ENCODE data around the gene ZNF654.
"Not testable (repeated sequence)": the region's sequence is repeated elsewhere in the genome, so short reads cannot be mapped to it uniquely, and the experiment has no call there.

The ZNF654 gene

DNA sequence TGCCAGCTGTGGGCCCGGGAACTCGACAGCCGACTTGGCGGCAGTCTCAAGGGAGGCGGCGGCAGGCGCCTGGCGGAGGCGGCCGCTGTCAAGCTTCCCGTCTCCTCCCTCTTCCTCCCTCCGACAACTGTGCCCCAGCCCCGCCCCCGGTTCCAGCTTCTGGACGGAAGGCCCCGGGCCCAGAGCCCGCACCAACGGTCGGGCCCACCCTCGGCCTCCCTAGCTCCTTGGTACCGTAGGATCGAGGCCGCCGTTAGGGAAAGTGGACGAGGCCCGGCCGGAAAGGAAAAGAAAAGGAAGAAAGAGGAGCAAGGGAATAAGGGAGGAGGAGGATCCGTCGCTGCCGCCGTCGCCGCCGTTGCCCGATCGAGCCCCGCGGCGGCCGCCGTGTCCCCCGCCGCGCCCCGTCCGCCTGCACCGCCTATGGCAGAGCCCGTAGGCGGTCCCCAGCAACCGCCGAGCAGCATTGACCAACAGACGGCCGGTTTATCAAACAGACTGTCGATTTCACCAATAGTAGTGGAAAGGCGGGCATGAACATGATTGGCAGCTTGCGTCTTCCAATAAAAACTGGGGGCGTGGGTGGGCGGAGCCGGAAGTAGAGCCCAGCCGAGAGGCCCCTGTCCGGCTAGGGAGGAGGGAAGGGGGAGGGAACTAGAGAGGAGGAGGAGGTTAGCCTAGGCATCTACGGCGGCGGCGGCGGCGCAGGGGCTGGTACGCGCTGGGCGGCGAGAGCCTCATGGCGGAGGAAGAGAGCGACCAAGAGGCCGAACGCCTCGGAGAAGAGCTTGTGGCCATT is at the start of gene ZNF654, which contains the start of gene CGGBP1:
ZNF654 (plus strand) TSS at position 675 of the 799 bp plus-strand sequence; CDS start at position 740, 65 bp downstream.
CGGBP1 (minus strand) TSS at position 425 of the 799 bp plus-strand sequence. CDS start 3,029 bp downstream, outside the sequence.
- in situ Hi-C loops (cut with MboI; ENCODE audit: low pct_unique_long_range_greater_than_20kb, low sequenced_read_pairs): no loop called here
- DNase-seq: peak; percentile 99

DNA sequence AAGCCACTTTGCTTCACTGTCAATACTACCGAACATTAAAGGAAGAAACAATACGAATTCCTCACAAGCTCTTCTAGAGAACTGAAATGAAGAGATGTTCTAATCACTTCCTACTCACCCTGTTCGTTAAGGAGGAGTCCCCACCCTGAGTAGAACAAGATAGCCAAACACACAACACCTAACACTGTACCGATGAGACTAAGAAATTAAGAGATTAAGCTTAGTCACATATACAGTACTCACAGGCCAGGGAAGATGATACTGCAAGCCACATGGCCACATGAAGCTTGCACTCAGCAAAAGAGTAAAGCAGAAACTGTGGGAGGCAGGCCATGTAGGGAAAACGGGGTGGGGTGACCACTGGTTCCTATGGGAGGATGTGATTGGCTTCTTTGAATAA is 48.2 kb upstream of the ZNF654 start:
- in situ Hi-C loops (cut with MboI; ENCODE audit: low pct_unique_long_range_greater_than_20kb, low sequenced_read_pairs): no loop called here
- no peak for DNase-seq

DNA sequence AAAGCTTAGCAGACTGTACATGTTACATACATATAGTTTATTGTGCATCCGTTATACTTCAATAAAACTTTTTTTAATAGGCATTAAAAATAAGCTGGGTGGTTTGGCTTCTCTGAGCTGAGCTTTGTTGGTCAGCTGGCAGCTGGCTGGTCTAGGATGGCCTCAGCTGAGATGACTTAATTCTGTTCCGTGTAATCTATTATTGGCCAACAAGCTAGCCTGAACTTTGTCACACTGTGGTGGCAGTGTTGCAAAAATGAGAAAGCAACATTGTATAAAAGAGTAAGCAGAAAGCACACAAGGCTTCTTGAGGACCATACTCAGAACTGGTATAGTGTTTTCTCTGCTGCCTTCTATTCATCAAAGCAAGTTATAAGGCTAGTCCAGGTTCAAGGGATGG is 45.5 kb upstream of the ZNF654 start:
- DNase-seq: no peak
- in situ Hi-C loops (cut with MboI; ENCODE audit: low pct_unique_long_range_greater_than_20kb, low sequenced_read_pairs): no loop called here

DNA sequence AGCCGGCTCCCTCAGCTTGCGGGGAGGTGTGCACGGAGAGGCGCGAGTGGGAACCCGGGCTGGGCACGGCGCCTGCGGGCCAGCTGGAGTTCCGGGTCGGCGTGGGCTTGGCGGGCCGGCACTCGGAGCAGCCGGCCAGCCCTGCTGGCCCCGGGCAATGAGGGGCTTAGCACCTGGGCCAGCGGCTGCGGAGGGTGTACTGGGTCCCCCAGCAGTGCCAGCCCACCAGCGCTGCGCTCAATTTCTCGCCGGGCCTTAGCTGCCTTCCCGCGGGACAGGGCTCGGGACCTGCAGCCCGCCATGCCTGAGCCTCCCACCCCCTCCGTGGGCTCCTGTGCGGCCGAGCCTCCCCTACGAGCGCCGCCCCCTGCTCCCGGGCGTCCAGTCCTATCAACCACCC is 43.4 kb upstream of the ZNF654 start:
- DNase-seq; in situ Hi-C loops (cut with MboI; ENCODE audit: low pct_unique_long_range_greater_than_20kb, low sequenced_read_pairs): not testable (repeated sequence)

DNA sequence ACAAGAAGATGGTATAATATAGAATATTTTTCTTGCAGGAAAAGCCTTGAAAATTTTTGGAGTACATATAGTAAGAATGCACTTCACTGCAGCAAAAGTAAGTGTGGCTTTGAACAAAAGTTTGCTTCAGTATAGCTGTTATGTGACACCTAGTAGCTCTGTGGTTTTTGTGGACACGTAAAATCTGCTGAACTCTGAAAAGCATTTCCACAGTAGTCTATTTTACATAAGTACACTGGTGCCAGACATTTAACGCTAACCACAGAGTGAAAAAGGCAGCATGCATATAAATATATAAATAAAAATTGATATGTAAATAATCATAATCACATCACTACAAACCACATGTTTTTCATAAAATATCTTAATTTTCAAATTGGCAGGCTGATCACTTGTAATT is 40.0 kb upstream of the ZNF654 start:
- DNase-seq: peak; percentile 27
- in situ Hi-C loops (cut with MboI; ENCODE audit: low pct_unique_long_range_greater_than_20kb, low sequenced_read_pairs): no loop called here

DNA sequence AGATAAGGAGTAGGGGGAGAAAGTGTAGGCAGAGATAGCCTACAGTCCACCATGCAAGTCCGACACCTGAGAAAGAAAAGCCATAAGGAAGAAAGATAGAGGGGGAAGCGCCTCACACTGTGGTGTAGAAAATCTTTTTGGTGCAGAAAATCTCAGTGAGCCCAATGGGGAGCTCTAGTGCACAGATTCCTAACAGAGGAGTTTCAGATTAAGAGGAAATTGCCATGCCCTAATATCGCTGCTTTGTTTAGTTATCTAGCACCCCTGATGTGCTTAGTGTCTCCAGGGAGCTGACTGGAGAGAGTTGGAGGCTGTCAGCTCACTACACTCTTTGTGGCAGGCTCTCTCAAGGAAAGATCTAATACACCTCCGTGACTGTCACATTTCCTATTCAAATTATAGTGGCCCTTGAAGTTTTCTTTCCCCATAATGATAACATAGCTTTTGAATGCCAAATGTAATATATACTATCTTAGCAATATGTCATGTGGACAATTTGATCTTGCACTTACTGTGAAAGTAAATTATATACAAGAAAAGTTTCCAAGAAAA is 34.0 kb upstream of the ZNF654 start:
- no peak for DNase-seq
- in situ Hi-C loops (cut with MboI; ENCODE audit: low pct_unique_long_range_greater_than_20kb, low sequenced_read_pairs): no loop called here

DNA sequence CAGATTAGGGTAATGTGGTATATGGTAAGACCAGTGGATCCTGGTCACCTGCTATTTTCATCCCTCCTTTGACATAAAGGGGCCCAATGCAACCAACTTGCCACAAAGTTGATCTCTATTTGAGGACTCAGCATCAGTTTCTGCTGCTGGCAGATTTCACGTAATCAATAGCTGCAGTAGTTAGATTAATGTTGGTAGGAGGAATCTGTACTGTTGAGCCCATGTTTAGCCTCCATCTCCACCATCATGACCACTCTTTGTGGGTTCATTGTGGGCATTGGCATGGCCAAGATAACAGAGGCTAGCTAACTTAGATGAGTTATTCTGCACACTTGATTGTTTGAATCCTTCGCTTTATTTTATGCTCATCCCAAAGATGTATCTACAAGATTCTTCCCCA is 30.2 kb upstream of the ZNF654 start:
- in situ Hi-C loops (cut with MboI; ENCODE audit: low pct_unique_long_range_greater_than_20kb, low sequenced_read_pairs): no loop called here
- no peak for DNase-seq

DNA sequence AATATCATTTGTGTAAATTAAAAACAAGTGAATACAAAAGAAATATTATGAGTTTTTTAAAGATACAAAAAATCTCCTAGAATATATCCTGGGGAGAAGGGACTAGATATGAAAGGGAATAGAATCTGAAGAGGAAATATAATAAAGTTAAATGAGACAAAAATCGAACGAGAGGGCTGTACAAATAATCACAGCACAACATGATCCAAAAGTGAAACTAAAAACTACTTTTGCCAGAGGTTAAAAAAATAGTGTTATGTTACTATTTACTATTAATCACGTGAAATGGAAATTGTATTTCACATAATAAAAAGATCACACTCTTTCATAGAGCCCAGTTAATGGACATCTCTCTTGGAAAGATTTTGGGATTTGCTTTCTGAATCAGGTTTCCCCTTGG is 28.8 kb upstream of the ZNF654 start:
- in situ Hi-C loops (cut with MboI; ENCODE audit: low pct_unique_long_range_greater_than_20kb, low sequenced_read_pairs): no loop called here
- DNase-seq: no peak

DNA sequence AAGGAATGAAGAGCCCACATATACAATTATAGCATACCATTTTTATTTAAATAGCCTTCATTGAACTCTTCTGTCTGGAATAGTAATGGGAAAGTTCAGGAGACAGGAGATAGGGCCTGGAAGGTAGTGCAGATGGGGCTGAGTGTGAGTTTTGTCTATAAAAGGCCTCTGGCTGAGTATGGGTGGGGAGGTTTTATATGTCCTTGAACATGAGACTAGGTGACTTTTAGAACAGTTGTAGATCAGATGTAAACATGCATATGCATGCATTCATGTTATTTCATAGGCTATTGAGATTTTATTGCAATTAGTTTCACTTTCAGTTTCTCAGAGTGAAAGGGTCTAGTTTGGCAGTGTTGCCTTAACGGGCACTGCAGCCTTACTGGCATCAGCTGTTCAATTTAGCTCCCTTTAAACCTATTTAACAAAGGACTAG is 27.4 kb upstream of the ZNF654 start:
- in situ Hi-C loops (cut with MboI; ENCODE audit: low pct_unique_long_range_greater_than_20kb, low sequenced_read_pairs): no loop called here
- peak; percentile 52 for DNase-seq

DNA sequence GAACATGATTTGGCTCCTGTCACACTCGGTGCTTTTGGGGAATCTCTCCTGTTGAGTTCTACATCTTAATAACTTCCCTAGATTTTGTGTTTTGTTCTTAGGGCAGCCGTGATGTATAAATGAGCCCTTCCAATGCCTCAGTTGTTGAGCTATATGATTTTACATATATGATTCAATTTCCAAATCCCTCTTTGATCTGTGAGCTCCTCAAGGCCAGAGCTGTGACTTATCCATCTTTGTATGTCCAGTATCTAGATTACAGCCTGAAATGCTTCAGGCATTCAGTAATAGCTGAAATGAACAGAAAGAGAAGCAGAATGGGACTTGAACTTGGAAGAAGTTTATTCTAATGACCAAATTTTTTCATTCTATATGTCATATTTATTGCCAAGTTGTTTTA is 26.8 kb upstream of the ZNF654 start:
- no peak for DNase-seq
- in situ Hi-C loops (cut with MboI; ENCODE audit: low pct_unique_long_range_greater_than_20kb, low sequenced_read_pairs): no loop called here

DNA sequence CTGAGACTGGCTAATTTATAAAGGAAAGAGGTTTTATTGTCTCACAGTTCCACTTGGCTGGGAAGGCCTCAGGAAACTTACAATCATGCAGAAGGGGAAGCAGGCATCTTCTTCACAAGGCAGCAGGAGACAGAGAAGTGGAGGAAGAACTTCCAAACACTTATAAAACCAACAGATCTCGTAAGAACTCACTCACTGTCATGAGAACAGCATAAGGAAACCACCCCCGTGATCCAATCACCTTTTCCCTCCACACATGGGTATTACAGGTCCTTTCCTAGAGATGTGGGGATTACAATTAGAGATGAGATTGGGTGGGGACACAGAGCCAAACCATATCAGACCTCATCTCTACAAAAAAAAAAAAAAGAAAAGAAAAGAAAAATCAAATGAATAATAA is 26.0 kb upstream of the ZNF654 start:
- DNase-seq: no peak
- in situ Hi-C loops (cut with MboI; ENCODE audit: low pct_unique_long_range_greater_than_20kb, low sequenced_read_pairs): no loop called here

DNA sequence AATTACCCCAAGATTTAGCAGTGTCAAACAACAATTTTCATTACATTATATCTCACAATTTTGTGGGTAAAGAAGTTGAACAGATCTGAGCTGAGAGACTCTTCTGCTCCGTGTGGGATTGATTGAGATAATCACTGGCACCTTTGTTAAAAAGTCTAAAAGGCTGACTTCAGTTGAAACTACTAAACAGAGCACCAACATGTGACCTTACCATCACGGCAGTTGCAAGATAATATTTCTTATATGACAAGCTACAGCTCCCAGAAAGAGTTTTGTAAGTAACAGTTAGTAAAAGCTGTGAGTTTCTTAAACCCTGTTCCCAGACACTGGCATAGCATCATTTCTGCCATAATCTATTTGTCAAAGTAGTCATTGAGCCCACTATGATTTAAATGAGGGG is 25.2 kb upstream of the ZNF654 start:
- no peak for DNase-seq
- in situ Hi-C loops (cut with MboI; ENCODE audit: low pct_unique_long_range_greater_than_20kb, low sequenced_read_pairs): no loop called here

DNA sequence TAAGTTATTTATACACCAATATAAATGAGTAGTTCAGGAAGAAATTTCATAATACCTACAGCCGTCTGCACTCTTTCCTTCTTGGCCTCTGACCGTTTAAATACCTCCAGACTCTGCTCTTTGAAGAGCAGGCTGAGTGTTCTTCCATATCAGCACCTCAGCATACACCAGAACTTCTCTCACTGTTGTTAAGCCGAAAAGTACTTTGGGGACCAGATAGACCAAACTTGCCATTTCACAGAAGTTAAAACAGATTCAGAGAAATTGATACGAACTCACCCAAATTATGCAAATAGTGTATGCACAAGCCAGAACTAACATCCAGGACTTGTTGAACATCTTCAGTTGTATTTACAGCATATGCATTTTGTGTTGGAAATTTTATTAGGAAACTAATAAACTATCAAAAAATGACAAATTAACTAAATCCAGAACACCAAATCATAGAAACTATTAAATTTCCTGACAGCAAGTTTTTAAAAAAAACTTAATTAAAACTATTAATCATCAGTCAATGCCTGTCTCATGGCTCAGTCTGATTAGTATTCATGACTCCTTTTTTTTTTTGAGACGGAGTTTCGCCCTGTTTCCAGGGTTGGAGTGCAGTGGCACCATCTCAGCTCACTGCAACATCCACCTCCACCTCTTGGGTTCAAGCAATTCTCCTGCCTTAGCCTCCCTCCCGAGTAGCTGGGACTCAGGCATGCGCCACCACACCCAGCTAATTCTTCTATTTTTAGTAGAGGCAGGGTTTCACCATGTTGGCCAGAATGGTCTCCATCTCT is 24.4 kb upstream of the ZNF654 start:
- no peak for DNase-seq
- in situ Hi-C loops (cut with MboI; ENCODE audit: low pct_unique_long_range_greater_than_20kb, low sequenced_read_pairs): no loop called here

DNA sequence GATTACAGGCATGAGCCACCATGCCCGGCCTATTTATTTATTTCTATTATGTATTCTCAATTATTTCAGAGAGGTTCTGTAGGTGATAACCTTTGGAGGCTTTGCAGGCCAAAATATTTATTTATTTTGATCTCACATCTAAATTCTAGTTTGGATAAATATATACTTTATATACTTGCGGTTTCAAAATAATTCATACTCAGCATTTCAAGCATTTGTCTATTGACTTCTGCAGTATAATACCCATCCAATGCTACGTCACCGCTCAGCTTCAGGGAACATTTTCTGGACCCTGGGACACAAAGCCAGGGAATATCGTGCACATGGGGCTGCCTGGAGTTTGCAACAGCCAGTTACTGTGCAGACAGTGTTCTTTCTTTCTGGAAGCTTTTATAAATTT is 22.8 kb upstream of the ZNF654 start:
- no peak for DNase-seq
- in situ Hi-C loops (cut with MboI; ENCODE audit: low pct_unique_long_range_greater_than_20kb, low sequenced_read_pairs): no loop called here

DNA sequence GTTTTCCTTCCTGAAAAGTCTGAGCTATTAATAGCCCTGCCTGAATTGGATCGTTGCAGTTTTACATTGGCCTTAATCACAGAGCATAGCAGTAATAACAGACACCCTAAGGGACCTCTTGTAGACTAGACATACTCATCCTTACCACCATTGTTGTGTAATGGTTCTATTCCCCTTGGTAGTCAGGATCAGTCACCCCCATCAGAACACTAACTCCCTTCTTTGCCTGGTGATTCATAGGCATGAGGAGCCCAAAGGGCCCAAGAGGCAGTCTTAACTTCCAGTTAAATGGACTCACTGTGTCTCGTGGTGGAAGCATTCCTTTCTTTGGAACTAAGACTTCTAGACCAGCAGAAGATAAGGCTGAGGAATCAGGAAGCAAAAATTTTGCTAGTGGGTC is 20.5 kb upstream of the ZNF654 start:
- no peak for DNase-seq
- in situ Hi-C loops (cut with MboI; ENCODE audit: low pct_unique_long_range_greater_than_20kb, low sequenced_read_pairs): no loop called here

DNA sequence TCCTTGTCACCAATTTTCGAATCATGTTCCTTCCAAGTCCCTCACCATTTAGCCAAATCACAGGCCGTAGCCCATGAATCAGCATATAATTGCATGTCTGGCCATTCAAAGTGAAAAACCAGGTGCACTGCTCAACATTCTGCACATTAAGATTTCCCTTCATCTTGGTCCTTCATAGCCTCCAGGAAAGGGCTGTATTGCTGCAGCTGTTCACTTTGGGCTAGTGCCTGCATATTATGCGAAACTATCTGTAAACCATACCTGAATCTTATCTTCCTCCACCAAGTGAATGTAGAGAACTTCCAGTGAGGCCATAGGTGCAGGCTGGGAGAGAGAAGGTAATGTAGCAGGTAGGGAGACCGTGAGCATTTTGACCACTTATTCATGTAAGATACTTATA is 18.5 kb upstream of the ZNF654 start:
- in situ Hi-C loops (cut with MboI; ENCODE audit: low pct_unique_long_range_greater_than_20kb, low sequenced_read_pairs): no loop called here

DNA sequence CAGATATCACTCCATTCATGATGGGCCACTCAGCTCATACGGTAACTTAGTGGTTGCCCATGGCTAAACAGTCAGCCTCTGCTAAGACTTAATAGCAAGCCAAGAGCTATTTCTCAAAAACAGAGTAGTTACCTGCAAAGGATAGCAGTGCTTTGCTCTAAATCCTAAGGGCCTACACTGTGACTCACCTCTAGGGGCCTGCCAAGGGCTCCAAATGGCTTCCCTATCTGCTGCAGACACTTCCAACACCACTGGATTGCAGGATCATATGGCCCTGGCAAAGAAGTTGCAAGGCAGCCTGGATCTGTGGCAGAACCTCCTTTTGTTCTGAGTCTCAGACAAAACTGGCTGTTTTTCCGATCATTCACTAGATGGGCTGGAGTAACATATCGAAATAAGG is 18.1 kb upstream of the ZNF654 start:
- DNase-seq: no peak
- in situ Hi-C loops (cut with MboI; ENCODE audit: low pct_unique_long_range_greater_than_20kb, low sequenced_read_pairs): no loop called here

More for the DNA sequence above, 18.5 kb upstream of the ZNF654 start:
- DNase-seq: no peak

DNA sequence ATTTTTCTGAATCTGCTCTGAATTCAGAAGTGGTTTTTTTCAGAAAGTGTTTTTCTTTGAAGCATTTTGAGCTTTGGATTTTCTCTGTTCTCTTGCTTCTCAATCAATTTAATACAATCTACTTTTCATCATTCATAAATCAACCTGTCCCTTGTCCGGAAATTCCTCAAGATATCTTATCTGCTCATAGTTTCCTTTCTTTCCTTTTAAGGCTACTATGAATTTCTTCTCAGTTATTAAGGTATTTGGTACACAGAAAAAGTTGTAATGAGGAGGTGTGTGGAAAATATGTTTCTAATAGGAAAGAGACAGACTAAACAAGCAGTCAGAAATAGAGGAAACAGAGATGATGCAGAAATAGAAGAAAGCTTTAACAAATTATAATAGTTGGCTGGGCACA is 14.6 kb upstream of the ZNF654 start:
- in situ Hi-C loops (cut with MboI; ENCODE audit: low pct_unique_long_range_greater_than_20kb, low sequenced_read_pairs): no loop called here
- no peak for DNase-seq

DNA sequence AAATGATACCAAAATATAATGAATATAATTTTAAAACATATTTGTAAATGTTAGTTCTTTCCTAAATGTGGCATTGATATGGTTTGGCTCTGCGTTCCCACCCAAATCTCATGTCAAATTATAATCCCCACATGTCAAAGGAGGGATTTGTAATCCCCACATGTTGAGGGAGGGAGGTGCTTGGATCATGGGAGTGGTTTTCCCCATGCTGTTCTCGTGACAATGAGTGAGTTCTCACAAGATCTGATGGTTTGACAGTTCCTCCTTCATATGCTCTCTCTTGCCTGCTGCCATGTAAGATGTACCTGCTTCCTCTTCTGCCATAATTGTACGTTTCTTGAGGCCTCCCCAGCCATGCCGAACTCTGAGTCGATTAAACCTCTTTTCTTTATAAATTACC is 12.3 kb upstream of the ZNF654 start:
- peak; percentile 21 for DNase-seq
- in situ Hi-C loops (cut with MboI; ENCODE audit: low pct_unique_long_range_greater_than_20kb, low sequenced_read_pairs): no loop called here

DNA sequence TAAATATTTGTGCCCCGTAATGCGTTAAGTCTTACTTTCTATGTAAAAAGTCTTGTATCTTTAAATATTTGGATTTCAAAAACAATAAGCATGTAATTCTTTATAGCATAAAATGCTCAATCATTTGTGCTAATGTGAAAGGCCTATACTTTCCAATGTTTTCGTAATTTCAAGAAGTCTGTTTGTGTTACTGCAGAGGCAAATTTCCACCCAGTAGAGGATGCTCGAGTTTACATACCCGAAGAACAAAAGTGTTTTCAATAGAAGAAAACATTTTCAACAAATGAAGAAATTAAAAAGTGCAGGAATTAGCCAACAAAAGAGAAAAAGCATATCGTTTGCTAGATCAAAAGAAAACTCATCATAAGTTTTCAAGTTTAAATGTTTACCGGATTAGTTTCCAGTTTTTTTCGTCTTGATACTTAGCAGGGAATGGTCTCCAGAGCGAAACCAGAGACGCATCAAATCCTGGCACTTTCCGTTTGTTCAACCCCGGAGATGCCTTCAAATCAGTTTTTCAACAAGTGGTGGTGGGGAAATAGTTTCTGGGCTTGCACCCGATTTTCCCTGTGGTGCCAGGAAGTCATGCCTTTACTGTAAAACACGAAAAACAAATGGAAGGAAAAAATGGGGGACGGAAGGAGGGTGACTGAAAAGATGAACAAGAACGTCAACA is 1.3 kb upstream of the ZNF654 start:
- DNase-seq: no peak
- in situ Hi-C loops (cut with MboI; ENCODE audit: low pct_unique_long_range_greater_than_20kb, low sequenced_read_pairs): no loop called here
